Measurements from ENCODE around the gene JMJD1C.
"Not testable (repeated sequence)": the region's sequence is repeated elsewhere in the genome, so short reads cannot be mapped to it uniquely, and the experiment has no call there.

GRCh38 chr10:63235136-63235535 is 230.6 kb downstream of the JMJD1C start:
- TF ChIP-seq CTCF, POLR2A (IDR thresholded peaks at IDR 0.05): not testable (repeated sequence)
